Raji (cell line): ENCODE results near the gene YIF1A.

Experiments
- POLR2A ChIP-seq: IDR thresholded peaks from 2 replicates; pipeline ENCODE4 v1.6.1; 2011; ENCODE audit warnings: low read depth, low read length, control low read depth; ENCODE audit not compliant: insufficient read depth

YIF1A gene

GRCh38 chr11:66262191-66262590 is 26.8 kb downstream of the YIF1A start:
- TF ChIP-seq POLR2A: no peak

- TF ChIP-seq POLR2A: no peak
Observed at GRCh38 chr11:66261578-66261977, 27.4 kb downstream of the YIF1A start.

GRCh38 chr11:66259956-66260355 is 29.0 kb downstream of the YIF1A start:
- no peak for TF ChIP-seq POLR2A

GRCh38 chr11:66259225-66259624 is 29.7 kb downstream of the YIF1A start:
- no peak for TF ChIP-seq POLR2A

GRCh38 chr11:66258473-66258893 is 30.5 kb downstream of the YIF1A start:
- no peak for TF ChIP-seq POLR2A

- no peak for TF ChIP-seq POLR2A
Observed at GRCh38 chr11:66251809-66252208, 37.1 kb downstream of the YIF1A start.

GRCh38 chr11:66248903-66249302 is 40.0 kb downstream of the YIF1A start:
- TF ChIP-seq POLR2A: no peak

- no peak for TF ChIP-seq POLR2A
Observed at GRCh38 chr11:66247801-66248200, 41.1 kb downstream of the YIF1A start.

- no peak for TF ChIP-seq POLR2A
Observed at GRCh38 chr11:66247295-66247694, 41.6 kb downstream of the YIF1A start.

GRCh38 chr11:66243782-66244535 is 45.0 kb downstream of the YIF1A start:
- no peak for TF ChIP-seq POLR2A

- TF ChIP-seq POLR2A: no peak
Observed at GRCh38 chr11:66242095-66242765, 46.7 kb downstream of the YIF1A start.

GRCh38 chr11:66240781-66241136 is 48.2 kb downstream of the YIF1A start:
- no peak for TF ChIP-seq POLR2A

- no peak for TF ChIP-seq POLR2A
Observed at GRCh38 chr11:66239998-66240780, 48.8 kb downstream of the YIF1A start.

GRCh38 chr11:66239511-66239910 is 49.4 kb downstream of the YIF1A start:
- TF ChIP-seq POLR2A: no peak

GRCh38 chr11:66238786-66239413 is 50.0 kb downstream of the YIF1A start:
- no peak for TF ChIP-seq POLR2A
